ENCODE data around the gene TMEM247.

TMEM247 gene
- long read RNA-seq, donor 1 = 0 reads
- long read RNA-seq, donor 2 = 0 reads
- long read RNA-seq, donor 3 = 0 reads
- long read RNA-seq, donor 4 = 0 reads
- long read RNA-seq, donor 5 = 0 reads
- long read RNA-seq, donor 6 = 0 reads
- long read RNA-seq, donor 7 = 0 reads
- long read RNA-seq, donor 8 = 0 reads

DNA sequence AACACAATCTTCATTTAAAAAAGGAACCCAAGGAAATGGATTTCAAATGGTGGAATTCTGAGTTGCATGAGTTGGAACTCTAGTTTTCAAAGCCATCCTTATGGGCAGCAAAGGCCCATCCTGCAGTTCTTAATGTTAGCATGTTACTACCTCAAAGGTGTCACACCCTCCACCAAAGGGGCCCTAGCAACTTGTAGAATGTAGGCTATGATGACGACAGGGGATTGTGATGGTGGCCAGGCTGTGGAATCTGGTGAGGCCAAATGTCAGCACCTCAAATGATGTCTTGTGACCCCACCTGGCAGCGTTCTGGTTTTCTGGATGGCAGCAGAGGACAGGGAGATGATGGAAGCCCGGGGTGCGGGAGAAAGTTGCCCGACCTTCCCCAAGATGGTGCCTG is at the start of gene TMEM247:
Gene TMEM247 (plus strand): TSS at position 301 of the 400 bp plus-strand sequence.
- no peak for DNase-seq

DNA sequence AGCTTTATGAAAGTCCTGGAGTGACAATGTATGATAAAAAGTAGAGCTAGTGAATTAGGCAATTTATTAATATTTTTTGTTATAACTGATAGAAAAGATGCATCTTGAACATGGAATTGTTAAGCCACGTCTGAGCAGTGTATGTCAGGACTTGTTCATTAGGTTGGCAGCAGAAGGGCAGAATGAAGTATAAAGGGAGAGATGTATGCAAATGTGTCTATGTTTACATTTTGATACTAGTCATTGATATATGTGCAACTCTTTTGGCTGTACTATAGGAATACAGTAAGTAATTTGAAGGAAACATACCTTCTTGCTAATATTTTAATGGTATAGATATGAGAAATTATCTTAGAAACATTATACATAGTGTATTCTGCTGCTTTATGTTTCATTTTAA is 49.0 kb upstream of the TMEM247 start:
- DNase-seq = no peak

DNA sequence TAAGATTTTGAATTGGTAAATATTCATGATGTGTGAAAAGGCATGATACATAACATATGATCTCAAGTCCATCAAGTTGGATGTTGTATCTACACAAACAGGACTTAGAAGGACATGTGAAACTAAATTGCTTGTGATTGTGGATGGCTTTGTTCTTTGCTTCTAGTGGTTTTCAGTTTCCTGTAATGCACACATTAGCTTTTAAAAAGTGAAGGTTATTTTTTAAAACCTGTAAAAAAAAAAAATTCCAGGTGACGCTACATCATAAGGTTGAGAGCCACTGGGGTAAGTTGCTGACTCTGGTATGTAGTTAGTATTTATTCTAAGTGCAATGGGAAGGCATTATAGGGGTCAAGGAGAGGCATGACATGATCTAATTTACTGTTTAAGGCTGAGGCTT is 48.4 kb upstream of the TMEM247 start:
- no peak for DNase-seq

DNA sequence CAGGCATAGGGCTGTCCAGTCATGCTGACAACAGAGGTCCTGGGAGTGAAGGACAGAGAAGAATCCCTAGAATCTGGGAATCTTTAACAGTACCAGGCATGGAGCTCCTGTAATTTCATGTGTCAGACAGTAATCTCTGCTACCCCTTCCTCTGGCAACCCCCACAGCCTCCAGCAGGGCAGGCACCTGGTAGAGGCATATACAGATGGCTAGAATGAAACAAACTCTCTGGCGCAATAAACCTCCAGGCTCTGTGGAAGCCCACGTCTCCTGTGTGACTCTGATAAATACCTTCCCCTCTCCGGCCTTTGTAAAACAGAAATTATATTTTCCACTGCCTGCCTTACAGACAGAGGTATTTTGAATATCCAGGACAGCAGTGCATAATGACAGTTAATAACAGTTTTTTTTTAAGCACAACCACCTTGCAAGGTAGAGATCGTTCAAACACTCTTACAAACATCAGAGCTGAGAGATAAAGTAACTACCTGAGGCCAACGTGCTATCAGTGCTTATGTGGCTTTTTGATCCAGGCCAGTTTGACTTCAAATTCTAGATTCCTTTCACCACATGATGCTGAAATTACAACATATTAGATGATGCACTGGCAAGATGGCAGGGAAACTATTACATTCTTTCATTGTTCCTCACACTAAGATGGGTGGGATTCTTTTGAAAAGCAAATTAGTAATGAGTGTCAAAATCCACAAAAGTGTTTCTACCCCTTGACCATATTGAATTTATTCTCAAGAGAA is 47.7 kb upstream of the TMEM247 start:
- no peak for DNase-seq

DNA sequence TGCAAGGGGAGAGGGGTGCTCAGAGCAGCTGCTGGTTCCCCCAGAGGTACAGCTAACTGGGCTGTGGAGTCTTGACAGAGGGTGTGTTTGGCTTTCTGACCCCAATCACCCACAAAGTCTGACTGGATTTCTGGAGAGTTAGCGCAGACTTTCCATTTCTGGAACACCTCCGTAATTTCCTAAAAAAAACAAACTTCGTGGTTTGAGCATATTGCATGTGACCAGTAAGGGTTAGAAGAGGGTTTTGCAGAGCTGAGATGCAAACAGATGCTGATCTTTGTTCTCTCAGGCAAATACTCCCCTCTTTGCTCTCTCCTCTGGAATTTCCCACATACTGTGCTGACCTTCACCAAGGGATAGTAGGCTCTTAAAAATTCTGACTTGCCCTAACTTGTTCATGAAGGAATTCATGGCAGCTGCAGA is 44.5 kb upstream of the TMEM247 start:
- DNase-seq = no peak

DNA sequence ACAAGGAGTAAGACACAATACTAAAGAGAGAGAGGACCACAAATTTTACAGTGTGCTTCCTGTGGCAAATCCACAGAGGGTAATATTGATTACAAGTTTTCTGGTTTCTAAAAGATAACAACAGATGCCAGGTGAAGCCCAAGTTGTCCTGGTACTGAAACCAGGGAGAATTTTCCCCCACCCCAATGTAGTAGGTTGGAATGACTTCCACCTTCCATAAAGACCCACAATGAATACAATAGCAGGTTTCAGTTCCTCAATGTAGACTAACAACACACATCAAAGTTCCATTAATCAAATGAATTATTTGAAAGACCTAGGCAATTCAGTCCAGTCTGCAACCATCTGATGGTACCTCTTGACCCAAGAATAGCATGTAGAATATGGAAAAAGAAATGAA is 44.0 kb upstream of the TMEM247 start:
- no peak for DNase-seq

DNA sequence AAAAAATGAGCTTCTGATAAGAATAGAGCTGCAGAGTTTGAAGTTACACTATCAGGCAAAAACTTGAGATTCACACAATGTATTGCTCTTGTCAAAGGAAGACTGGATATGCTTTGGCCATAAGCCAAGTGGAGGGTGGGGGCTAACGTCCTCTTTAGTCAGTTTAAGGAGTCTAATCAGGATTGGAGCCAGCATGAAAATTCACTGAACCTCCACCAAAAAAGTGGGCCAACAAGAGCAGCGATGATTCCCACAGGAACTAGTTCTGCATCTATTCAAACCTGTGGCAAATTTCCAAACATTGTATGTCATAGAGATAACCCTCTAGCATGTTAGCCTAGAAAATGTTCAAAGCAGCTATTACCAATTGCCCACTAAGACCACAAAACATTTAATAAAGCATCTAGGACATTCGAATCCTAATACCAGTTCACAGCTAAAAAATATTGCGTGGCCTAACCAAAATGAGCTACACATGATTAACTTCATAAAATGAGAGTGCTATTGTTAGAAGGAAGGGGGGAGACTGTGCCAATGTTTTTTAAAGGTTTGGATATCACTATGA is 43.5 kb upstream of the TMEM247 start:
- DNase-seq = no peak

DNA sequence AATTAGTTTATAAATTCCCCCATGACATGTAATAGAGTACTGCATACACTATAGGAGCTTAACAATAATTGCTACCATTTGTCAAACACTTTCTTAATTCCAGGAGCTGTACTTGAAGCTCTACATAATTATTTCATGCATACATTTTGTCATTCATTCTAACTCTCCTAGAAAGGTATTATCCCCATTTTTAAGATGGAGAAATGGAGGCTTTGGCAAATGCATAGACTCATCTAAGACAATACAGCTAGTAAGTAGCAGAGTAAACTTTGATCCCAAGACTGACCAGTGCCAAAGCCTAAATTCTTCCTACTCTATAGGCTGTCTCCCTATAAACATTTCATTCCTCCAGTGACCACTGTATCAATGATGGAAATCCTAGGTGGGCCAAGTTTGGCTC is 42.6 kb upstream of the TMEM247 start:
- DNase-seq = no peak

DNA sequence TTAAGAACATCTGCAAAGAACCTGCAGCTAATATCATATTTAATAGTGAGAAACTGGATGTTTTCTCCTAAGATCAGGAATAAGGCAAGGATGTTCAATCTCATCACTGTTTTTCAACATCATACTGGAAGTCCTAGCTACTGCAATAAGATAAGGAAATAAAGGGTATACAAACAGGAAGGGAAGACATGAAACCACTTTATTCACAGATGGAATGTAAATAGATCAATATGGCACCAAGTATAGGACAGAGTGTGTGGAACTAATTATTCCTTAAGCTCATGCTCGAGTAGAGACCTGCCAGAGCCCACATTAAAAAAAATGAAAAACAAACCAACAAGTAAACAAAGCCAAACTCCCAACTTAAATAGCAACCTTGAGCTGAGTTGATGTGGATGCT is 41.3 kb upstream of the TMEM247 start:
- no peak for DNase-seq

DNA sequence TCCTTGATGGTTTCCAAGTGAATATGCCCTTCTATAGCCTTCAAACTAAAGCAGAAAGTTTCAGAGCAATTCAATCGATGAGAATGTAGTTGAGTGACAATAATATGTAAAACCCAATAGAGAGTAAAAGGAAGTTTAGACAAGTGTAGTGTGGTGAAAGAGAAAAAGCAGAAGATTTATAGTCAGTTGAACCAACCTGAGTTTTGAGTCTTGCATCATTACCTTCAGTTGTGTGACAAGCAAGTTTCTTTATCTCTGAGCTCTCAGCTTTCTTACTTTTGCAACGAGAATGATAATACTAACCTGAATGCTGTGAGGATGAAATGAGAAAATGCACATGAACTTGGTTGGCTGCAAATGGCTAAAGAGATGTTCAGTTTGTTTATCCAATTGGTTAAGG is 40.6 kb upstream of the TMEM247 start:
- no peak for DNase-seq

DNA sequence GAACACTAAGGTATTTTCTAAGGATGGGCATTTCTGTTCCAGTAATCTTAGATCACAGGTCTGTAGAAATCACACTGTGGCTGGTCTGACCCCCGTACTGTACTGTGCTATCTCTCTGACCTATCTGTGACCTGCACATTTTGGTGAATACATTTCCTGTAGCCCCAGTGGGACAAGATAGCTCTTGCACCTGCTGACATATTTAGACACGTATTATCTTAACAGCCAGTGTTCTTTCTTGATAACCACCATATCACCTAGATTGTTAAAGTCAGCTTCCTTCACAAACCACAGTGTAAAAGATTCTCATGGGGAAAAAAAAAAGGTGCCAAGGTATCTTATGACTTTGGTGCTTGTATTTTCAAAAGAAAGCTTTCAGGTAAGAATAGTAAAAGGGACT is 39.8 kb upstream of the TMEM247 start:
- no peak for DNase-seq

DNA sequence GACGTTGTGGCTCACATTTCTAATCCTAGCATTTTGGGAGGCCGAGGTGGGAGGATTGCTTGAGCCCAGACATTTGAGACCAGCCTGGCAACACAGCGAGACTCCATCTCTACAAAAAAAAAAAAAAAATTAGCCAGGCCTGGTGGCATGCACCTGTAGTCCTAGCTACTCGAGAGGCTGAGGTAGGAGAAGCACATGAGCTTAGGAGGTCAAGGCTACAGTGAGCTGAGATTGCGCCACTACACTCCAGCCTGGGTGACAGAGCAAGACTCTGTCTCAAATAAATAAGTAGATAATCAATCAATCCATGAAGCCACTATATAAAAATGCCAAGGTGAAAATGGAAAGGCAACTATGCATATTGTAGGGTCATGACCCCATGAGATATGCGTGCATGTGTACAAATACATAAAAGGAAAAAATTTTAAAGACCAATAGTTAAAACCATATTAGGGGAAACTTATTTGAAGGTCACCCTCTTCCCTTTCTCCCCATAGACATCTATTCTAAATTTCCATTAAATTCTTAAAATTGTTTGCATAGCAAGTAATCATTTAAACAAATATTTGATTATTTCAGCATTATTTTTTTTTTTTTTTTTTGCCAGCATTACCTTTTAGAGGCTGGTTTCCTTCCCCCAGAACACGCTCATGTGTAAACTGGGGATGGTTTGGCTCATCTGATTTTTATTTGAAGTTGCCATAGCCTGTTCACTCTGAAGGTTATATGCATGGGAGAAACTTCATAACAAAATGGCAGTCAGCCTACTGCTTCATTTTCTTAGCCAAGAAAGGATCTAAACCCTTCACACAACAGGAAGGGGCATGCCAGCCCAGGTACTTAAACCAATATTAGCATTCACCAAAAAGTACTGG is 37.3 kb upstream of the TMEM247 start:
- no peak for DNase-seq

DNA sequence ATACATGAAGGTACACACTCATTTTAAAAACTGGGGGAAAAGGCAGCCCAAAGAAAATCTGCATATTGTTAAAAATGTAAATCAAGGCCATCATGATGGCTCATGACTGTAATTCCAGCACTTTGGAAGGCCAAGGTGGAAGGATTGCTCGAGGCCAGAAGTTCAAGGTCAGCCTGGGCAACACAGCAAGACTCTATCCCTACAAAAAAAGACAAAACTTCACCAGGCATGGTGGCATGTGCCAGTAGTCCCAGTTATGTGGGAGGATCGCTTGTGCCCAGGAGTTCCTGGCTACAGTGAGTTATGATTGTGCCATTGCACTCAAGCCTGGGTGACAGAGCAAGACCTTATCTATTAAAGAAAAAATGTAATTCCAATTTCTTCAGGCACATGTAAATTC is 34.6 kb upstream of the TMEM247 start:
- no peak for DNase-seq

DNA sequence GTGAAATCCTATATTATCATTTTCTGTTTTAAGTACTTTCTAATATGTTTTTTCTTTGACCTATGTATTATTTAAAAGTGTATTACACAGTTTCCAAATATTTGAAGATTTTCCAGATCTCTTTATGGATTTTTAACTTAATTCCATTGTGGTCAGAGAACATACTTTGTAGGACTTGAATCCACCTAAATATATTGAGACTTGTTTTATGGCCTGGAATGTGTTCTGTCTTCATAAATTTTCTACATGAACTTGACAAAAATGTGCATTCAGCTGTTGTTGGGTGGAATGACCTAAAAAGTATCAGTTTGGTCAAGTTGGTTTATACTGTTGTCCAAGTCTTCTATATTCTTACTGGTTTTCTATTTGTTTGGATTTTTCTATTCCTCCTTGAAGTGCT is 33.8 kb upstream of the TMEM247 start:
- DNase-seq = no peak

DNA sequence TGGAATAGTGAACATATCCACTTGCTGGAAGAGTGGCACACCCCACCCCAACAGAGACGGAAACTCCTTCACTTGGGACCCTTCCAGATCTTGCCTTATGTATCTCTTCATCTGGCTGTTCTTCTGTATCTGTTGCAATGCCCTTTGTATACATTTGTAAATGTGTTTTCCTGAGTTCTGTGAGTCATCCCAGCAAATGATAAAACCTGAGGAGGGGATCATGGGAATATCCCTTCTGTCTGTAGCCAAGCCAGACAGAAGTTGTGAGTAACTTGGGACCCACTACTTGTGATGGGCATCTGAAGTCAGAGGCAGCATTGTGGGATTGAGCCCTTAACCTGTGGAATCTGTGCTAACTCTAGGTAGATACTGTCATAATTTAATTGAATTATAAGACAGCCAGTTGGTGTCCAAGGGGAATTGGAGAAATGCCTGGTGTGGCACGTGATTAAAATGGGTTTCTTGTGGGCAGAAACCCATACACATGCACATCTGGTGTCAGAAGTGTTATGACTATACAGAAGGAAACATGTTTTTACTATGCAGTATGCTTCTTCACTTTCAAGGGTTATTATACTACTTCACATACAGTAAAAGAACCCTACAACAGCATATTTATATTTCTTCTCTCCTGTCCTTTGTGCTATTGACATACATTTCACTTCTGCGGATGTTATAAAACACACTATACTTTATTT is 32.3 kb upstream of the TMEM247 start:
- DNase-seq = no peak

DNA sequence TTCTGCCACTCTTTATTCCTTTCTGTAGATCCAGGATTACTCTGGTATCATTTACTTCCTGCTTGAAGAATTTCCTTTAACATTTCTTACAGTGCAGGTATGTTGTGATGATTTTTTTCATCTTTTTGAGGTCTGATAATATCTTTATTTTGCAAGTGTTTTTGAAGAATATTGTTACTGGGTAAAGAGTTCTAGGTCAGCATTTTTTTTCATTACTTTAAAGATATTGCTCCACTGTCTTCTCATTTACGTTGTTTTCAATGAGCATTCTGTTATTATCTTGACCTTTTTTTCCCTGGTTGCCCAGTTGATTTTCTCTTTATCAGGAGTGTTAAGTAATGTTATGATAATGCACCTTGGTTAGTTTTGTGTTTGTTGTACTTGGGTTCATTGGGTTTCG is 31.7 kb upstream of the TMEM247 start:
- DNase-seq = no peak

DNA sequence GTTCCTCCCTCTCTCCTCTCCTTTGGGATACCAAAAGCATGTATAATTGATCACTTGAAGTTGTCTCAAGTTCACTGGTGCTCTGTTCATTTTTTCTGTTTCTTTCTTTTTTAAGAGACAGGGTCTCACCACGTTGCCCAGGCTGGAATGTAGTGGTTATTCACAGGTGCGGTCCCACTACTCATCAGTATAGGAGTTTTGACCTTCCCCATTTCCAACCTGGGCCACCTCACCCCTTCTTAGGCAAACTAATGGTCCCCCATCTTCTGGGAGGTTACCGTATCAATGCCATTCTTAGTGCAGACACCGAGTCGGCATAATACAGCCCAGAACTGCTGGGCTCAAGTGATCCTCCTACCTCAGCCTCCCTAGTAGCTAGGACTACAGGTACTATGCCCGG is 31.3 kb upstream of the TMEM247 start:
- DNase-seq = no peak

DNA sequence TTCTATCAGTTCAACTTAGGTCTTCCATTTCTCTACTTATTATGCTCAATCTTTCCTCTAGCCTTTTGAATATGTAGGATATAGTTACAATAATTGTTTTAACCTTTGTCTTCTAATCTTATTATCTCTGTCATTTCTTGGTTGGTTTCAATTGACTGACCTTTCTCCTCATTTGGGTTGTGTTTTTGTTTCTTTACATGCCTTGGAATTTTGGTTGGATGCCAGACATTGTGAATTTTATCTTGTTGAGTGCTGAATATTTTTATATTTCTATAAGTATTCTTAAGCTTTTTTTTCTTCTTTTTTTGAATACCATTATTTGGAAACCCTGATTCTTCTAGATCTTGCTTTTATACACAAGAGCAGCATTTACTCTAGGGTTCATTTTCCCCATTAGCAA is 30.7 kb upstream of the TMEM247 start:
- DNase-seq = no peak

DNA sequence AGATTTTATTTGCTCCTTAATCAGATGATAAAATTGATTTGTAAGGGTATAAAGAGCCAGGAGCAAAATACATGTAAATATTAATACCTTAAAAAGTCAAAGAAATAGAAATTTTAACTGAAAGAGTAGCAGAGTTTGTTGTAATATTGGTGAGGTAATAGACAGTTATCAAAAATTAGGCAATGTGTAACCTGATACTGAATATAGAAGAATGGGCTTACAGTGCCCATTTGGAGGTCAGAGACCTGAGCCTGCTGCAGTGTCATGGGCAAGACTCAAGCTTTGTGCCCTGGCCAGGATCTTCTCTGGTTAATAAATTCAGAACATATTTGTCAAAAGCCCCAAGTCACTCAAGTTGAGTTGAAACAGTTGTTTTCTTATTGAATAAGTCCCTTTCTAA is 29.7 kb upstream of the TMEM247 start:
- DNase-seq = no peak

DNA sequence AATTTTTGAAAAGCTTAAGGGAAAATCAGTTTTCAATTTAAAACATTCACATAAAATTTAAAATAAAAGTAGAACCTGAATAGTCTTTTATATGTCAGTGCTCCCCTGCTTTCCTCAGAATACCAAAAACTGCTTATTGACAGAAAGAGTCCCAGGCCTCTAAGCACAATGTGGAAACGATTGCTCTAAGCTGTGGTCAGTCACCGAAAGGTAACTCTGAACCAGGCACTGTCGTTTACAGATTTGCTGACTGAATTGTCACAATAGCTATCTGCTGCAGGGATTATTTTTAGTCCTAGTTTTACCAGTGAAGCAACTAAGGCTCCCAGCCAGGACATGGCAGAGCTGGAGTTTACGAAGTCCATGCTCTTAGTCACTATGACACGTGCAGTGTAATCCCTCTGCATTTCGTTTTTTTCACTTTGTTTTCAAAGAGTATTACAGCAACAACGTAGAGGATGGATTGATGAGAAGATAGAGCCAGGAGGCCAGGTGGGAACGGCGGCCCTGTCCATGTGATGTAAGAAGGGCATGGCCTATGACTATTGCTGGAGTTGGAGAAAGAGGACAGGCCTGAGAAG is 28.1 kb upstream of the TMEM247 start:
- no peak for DNase-seq

DNA sequence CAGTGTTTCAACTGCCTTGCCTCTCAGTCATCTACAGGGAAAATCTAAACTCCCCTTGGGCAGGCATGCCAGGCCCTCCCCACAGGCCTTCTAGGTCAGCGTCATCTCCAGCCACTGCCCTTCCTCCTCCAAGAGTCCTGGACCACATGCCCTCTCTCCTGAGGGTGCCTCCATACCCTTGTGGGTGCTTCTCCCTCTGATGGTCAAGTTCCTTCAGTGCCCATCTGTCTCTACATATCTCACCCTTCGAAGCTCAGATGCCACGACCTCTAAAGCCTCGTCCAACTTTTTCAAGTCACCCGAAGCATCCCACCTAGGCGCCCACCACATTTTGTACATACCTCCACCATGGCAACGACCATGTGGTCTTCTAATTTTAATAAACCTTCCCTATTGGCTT is 22.6 kb upstream of the TMEM247 start:
- DNase-seq = no peak

Data from right kidney (tissue), 9 donors.